K562 (cell line): ENCODE results near the gene PCSK5. TPM values are rescaled to one million over a fixed set of nuclear protein-coding genes. Genes with fewer than 3 reads are reported as not detected.

Source experiments
- ATAC-seq: fragments of 200-7000 bp; cut with Tn5 transposase; 3 replicates; pipeline ENCODE4 v1.9.1; 2020; ENCODE audit warnings: moderate library complexity
- BruUV-seq: library from RNA; stranded (reverse); fragments of 400-500 nt; replicated peaks from 2 replicates; lab custom pipeline; 2021; lab: Mats Ljungman, UMichigan
- CTCF ChIA-PET: fragments of 300-600 bp; formaldehyde crosslinking; extraction: SDS; loops from one replicate; lab custom pipeline; 2021; ENCODE audit warnings: low intra/inter-chr PET ratio; lab: Yijun Ruan, JAX
- POLR2A ChIA-PET: fragments of 300-600, 350-650 bp; sonication (Branson Sonifier 250); formaldehyde crosslinking; extraction: SDS; loops from one replicate; lab custom pipeline; 2021; ENCODE audit warnings: antibody characterized with exemption, inconsistent platforms; lab: Yijun Ruan, JAX
- DNase-seq, 4 experiments: peaks; one replicate each; pipeline versions ENCODE4 v3.0.0 to v3.0.0-alpha.2; 2011 to 2018; ENCODE audit warnings: low spot score in 3 of 4, mixed read lengths in 3 of 4; ENCODE audit errors: extremely low read depth in 1 of 4
- FAIRE-seq: peaks from 2 replicates; lab custom pipeline; 2011; peaks lifted over from hg19 to GRCh38; lab: Jason Lieb, UNC
- H2AFZ ChIP-seq: 2 replicates; pipeline ENCODE4 v1.6.0; 2011; ENCODE audit warnings: low read depth, low read length, control low read depth, inconsistent platforms
- H3K27ac ChIP-seq: fragments of 200-600 bp; 3 replicates; pipeline ENCODE4 v1.8.0; 2011; ENCODE audit warnings: low read depth, mild to moderate bottlenecking, control low read depth, inconsistent platforms, low read length, moderate library complexity, mixed read lengths; ENCODE audit errors: extremely low read depth
- H3K27me3 ChIP-seq, 2 experiments: fragments of 300-600 bp in 1 of 2; 2 replicates in 1 of 2; 3 replicates in 1 of 2; pipeline versions ENCODE4 v1.6.0 to v1.8.0; 2011; ENCODE audit warnings: inconsistent platforms in 2 of 2, low read length in 2 of 2, mild to moderate bottlenecking in 1 of 2, mixed read lengths in 1 of 2, moderate library complexity in 1 of 2; ENCODE audit not compliant: control insufficient read depth in 2 of 2, insufficient read depth in 2 of 2
- H3K36me3 ChIP-seq: fragments of 300-600 bp; 3 replicates; pipeline ENCODE4 v1.8.0; 2011; ENCODE audit warnings: mild to moderate bottlenecking, low read length, inconsistent platforms; ENCODE audit not compliant: control insufficient read depth, insufficient read depth
- H3K4me1 ChIP-seq, 2 experiments: fragments of 200-600 bp in 1 of 2; replicated peaks in 1 of 2; 2 replicates in 1 of 2; 3 replicates in 1 of 2; pipeline versions ENCODE4 v1.5.1 to v1.8.0; 2011; ENCODE audit warnings: inconsistent platforms in 2 of 2, low read length in 2 of 2, mild to moderate bottlenecking in 1 of 2, mixed read lengths in 1 of 2, moderate library complexity in 1 of 2; ENCODE audit not compliant: control insufficient read depth in 2 of 2, insufficient read depth in 2 of 2
- H3K4me2 ChIP-seq: 2 replicates; pipeline ENCODE4 v1.6.1; 2011; ENCODE audit warnings: low read length, control low read depth, inconsistent platforms, mixed read lengths; ENCODE audit not compliant: insufficient read depth
- H3K4me3 ChIP-seq: fragments of 200-600 bp; sonication (generic), shearing (Covaris generic); 2 replicates; pipeline ENCODE4 v1.5.1; 2016; ENCODE audit warnings: control low read depth, inconsistent platforms
- H3K79me2 ChIP-seq: fragments of 200-600 bp; 3 replicates; pipeline ENCODE4 v1.8.0; 2011; ENCODE audit warnings: low read length, inconsistent platforms; ENCODE audit not compliant: control insufficient read depth, insufficient read depth
- H3K9ac ChIP-seq, 2 experiments: 2 replicates each; pipeline versions ENCODE4 v1.6.0 to v1.6.1; 2011; ENCODE audit warnings: low read depth in 2 of 2, low read length in 2 of 2, control low read depth in 1 of 2, inconsistent platforms in 1 of 2, mild to moderate bottlenecking in 1 of 2, mixed read lengths in 1 of 2; ENCODE audit not compliant: insufficient read depth in 1 of 2
- H3K9me1 ChIP-seq: one replicate; pipeline ENCODE4 v1.6.0; 2011; ENCODE audit warnings: inconsistent platforms, mild to moderate bottlenecking, low read length, moderate library complexity; ENCODE audit not compliant: control insufficient read depth, insufficient read depth
- H3K9me3 ChIP-seq: replicated peaks from 2 replicates; pipeline ENCODE4 v1.5.1; 2011; ENCODE audit warnings: low read depth, low read length, inconsistent platforms; ENCODE audit not compliant: control insufficient read depth, insufficient read depth
- H4K20me1 ChIP-seq: replicated peaks from 2 replicates; pipeline ENCODE4 v1.6.1; 2011; ENCODE audit warnings: low read length, inconsistent platforms, mixed read lengths; ENCODE audit not compliant: control insufficient read depth, insufficient read depth
- AFF4 ChIP-seq: sonication (generic); formaldehyde crosslinking; IDR thresholded peaks from 2 replicates; pipeline ENCODE4 v1.8.0; 2023; ENCODE audit warnings: mild to moderate bottlenecking, missing genetic modification reagents
- CBFA2T3 ChIP-seq: fragments of 450-650 bp; IDR thresholded peaks from 2 replicates; pipeline ENCODE4 v1.6.1; 2017
- ELF2 ChIP-seq: fragments of 250-450 bp; sonication (Bioruptor Pico); IDR thresholded peaks from 2 replicates; pipeline ENCODE4 v1.5.0; 2021; ENCODE audit warnings: mild to moderate bottlenecking
- FUS ChIP-seq: fragments of 200-400 bp; formaldehyde crosslinking; optimal IDR thresholded peaks from 2 replicates; pipeline ENCODE3; 2017; ENCODE audit warnings: low read depth, low read length
- ILF3 ChIP-seq: fragments of 450-650 bp; IDR thresholded peaks from 2 replicates; pipeline ENCODE4 v1.6.1; 2018; ENCODE audit warnings: antibody characterized with exemption, mild to moderate bottlenecking, moderate library complexity, borderline replicate concordance
- MEIS2 ChIP-seq: fragments of 450-650 bp; IDR thresholded peaks from 2 replicates; pipeline ENCODE4 v1.6.1; 2014; ENCODE audit warnings: mild to moderate bottlenecking; ENCODE audit not compliant: partially characterized antibody
- PHTF2 ChIP-seq: fragments of 250-450 bp; sonication (Bioruptor Pico); IDR thresholded peaks from 2 replicates; pipeline ENCODE4 v1.5.0; 2021; ENCODE audit warnings: mild to moderate bottlenecking
- RUNX1 ChIP-seq: sonication (generic); IDR thresholded peaks from 2 replicates; pipeline ENCODE4 v1.6.1; 2016; ENCODE audit warnings: antibody characterized with exemption, low read depth
- WGBS: fragments of 100-300 bp; shearing (Covaris generic); methylation state at CpG from one replicate; pipeline ENCODE4 v1.1.6; 2016; ENCODE audit warnings: low coverage, mixed read lengths; ENCODE audit not compliant: insufficient coverage; ENCODE audit errors: missing lambda C conversion rate; 5-methylcytosine and 5-hydroxymethylcytosine counted together
- in situ Hi-C: fragments of 300-500 bp; cut with MboI; formaldehyde crosslinking; loops from 4 replicates; pipeline ENCODE4 v1.15.0; 2018; ENCODE audit warnings: inconsistent platforms, mixed read lengths
- intact Hi-C: fragments of 100-400 bp; cut with micrococcal nuclease; formaldehyde crosslinking; loops from 2 replicates; pipeline ENCODE4 v1.14.2; 2022
- polyA plus RNA-seq, 8 experiments: library from polyadenylated mRNA; depleted of rRNA in 4 of 8; stranded (reverse) in 5 of 8; unstranded in 3 of 8; fragments of >200 nt; fragmentation: Nextera tagmentation in 2 of 8; fragmentation: Illumina TruSeq in 1 of 8; extraction: Ambion mirVana in 2 of 8; extraction: Trizol in 1 of 8; gene quantifications; 2 replicates each; pipeline versions ENCODE4 v1.2.1 to v1.2.3, GENCODE V29; 2011 to 2014; ENCODE audit warnings: inconsistent platforms in 1 of 8, missing spikeins in 1 of 8
- total RNA-seq, 7 experiments: library from RNA; depleted of rRNA in 6 of 7; stranded (reverse); fragments of >200 nt in 6 of 7; fragmentation: Illumina TruSeq in 2 of 7; extraction: Trizol in 2 of 7; gene quantifications; 2 replicates each; pipeline versions ENCODE4 v1.2.1 to v1.2.3, GENCODE V29; 2011 to 2021; ENCODE audit warnings: low replicate concordance in 1 of 7
- TF ChIP-seq, protein P1 (sequence below), 2 experiments: fragments of 450-650 bp; IDR thresholded peaks; 2 replicates each; pipeline ENCODE4 v1.6.1; 2016
- TF ChIP-seq, protein P2 (sequence below): sonication (generic); formaldehyde crosslinking; IDR thresholded peaks from 2 replicates; pipeline ENCODE4 v1.8.0; 2022; ENCODE audit warnings: mild to moderate bottlenecking, missing genetic modification reagents, borderline replicate concordance
- TF ChIP-seq, protein P3 (sequence below): fragments of 450-650 bp; IDR thresholded peaks from 2 replicates; pipeline ENCODE4 v1.6.1; 2016; ENCODE audit warnings: borderline replicate concordance

The PCSK5 gene
- total and polyA plus RNA-seq, 9 of the 15 experiments (the other 6 are each of a cell fraction or from before 2014, with no cell fraction given), result not detected

DNA sequence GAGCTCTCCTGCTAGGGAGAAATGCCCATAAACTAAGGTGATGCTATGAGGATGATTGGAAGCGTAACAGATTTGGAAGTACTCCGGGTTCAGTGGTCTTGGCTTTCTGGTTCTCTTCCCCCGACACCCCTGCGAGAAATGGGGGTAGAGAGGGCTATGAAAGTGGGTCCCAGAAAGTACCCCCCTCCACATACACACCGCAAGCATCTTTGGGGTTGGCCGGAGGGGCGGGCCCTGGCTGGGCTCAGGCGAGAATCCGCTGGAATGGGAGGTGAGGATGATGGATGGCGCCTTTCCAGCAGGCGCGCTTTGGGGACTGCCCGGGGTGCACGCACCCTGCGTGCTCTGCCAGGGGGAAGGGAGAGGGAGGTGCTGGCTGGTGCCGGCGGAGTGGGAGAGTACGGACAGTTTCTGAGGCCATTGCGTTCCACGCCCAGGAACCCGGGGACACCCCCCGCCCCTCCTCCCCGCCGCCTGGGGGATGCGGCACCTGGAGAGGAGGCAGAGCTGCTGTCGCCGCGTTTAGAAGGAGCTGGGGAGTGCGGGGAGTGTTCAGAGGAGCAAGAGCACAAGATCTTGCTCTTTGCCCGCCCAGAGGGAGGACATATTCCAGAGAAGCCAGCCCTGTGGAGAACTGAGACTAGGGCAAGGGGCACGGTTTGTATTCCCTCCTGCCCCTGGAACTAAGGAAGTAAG lies 1.9 kb downstream of the PCSK5 start (continued):
- TF ChIP-seq, protein P1, sequence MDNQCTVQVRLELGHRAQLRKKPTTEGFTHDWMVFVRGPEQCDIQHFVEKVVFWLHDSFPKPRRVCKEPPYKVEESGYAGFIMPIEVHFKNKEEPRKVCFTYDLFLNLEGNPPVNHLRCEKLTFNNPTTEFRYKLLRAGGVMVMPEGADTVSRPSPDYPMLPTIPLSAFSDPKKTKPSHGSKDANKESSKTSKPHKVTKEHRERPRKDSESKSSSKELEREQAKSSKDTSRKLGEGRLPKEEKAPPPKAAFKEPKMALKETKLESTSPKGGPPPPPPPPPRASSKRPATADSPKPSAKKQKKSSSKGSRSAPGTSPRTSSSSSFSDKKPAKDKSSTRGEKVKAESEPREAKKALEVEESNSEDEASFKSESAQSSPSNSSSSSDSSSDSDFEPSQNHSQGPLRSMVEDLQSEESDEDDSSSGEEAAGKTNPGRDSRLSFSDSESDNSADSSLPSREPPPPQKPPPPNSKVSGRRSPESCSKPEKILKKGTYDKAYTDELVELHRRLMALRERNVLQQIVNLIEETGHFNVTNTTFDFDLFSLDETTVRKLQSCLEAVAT (IDR thresholded peaks at IDR 0.05), result no peak
- no peak for TF ChIP-seq CBFA2T3
- no peak for TF ChIP-seq RUNX1

DNA sequence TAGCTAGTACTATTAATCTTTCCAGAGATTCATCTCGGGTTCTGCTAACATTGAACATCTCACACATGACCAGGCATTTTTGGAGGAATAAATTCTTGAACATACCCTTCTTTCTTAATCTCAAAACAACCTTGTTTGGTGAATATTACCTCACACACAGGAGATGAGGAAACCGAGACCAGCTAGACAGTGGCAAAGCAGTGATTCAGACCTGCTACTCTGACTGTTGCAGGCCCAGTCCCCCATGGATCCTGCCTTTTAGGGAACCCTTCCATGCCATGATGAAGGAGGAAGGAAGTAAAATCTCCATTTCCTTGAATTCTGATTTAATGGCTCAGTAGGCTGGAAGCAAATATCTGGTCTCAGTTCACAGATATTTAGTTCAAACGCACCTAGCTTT lies 2.6 kb downstream of the PCSK5 start:
- ATAC-seq, result no peak
- Histone ChIP-seq H3K79me2 (no peaks in the 10 kb centered on the region), H3K36me3 (no peaks in the 10 kb centered on the region), H3K4me1 (peaks cover 0 to 11% of the 10 kb centered on the region in 2 experiments; a peak in 2 of 5 replicates), H3K4me2 (no peak overlapping the region), H2AFZ (no peak overlapping the region), H4K20me1 (no peaks in the 10 kb centered on the region), H3K4me3 (no peak overlapping the region), H3K9ac (no peak overlapping the region), H3K27me3 (peaks cover 0 to 24% of the 10 kb centered on the region in 2 experiments; a peak in 2 of 5 replicates), H3K27ac (no peak overlapping the region), H3K9me3 (no peaks in the 10 kb centered on the region), H3K9me1 (no peaks in the 10 kb centered on the region)
- FAIRE-seq, result no peak
- in situ Hi-C loops, result no loop called here
- no TSS peak for BruUV-seq
- WGBS, result 0% methylated on average over 3 of the region's 3 CpGs
- intact Hi-C loops, result no loop called here
- no peak for DNase-seq
- CTCF ChIA-PET, result no interaction called here
- POLR2A ChIA-PET, result no interaction called here
- TF ChIP-seq, protein P2, sequence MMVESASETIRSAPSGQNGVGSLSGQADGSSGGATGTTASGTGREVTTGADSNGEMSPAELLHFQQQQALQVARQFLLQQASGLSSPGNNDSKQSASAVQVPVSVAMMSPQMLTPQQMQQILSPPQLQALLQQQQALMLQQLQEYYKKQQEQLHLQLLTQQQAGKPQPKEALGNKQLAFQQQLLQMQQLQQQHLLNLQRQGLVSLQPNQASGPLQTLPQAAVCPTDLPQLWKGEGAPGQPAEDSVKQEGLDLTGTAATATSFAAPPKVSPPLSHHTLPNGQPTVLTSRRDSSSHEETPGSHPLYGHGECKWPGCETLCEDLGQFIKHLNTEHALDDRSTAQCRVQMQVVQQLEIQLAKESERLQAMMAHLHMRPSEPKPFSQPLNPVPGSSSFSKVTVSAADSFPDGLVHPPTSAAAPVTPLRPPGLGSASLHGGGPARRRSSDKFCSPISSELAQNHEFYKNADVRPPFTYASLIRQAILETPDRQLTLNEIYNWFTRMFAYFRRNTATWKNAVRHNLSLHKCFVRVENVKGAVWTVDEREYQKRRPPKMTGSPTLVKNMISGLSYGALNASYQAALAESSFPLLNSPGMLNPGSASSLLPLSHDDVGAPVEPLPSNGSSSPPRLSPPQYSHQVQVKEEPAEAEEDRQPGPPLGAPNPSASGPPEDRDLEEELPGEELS (CRISPR knock-in tag), result no peak
- TF ChIP-seq ELF2 (CRISPR knock-in tag), result no peak
- TF ChIP-seq MEIS2, result no peak
- no peak for TF ChIP-seq FUS
- TF ChIP-seq PHTF2 (CRISPR knock-in tag), result no peak
- no peak for TF ChIP-seq ILF3
- TF ChIP-seq AFF4 (CRISPR knock-in tag), result no peak
- TF ChIP-seq, protein P3, sequence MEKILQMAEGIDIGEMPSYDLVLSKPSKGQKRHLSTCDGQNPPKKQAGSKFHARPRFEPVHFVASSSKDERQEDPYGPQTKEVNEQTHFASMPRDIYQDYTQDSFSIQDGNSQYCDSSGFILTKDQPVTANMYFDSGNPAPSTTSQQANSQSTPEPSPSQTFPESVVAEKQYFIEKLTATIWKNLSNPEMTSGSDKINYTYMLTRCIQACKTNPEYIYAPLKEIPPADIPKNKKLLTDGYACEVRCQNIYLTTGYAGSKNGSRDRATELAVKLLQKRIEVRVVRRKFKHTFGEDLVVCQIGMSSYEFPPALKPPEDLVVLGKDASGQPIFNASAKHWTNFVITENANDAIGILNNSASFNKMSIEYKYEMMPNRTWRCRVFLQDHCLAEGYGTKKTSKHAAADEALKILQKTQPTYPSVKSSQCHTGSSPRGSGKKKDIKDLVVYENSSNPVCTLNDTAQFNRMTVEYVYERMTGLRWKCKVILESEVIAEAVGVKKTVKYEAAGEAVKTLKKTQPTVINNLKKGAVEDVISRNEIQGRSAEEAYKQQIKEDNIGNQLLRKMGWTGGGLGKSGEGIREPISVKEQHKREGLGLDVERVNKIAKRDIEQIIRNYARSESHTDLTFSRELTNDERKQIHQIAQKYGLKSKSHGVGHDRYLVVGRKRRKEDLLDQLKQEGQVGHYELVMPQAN, result no peak
